DMS53 treated with DMSO at 0.1 percent for 48 hours (cell line): Measurements from ENCODE around the gene PDE6B.
A peak's percentile ranks its signal among the peaks of the same experiment; 100 is the strongest.
"Not testable (repeated sequence)": the region's sequence is repeated elsewhere in the genome, so short reads cannot be mapped to it uniquely, and the experiment has no call there.

Experiments used
- DNase-seq: peaks from one replicate; lab custom pipeline; 2025; ENCODE audit not compliant: unreplicated experiment; lab: John Stamatoyannopoulos, UW

The PDE6B gene

GRCh38 chr4:668219-668618 lies 42.8 kb downstream of the PDE6B start:
- not testable (repeated sequence) for DNase-seq

- DNase-seq = not testable (repeated sequence)
These were observed 44.6 kb downstream of the PDE6B start for GRCh38 chr4:669806-670559.

GRCh38 chr4:671769-672168 lies 46.4 kb downstream of the PDE6B start:
- DNase-seq = no peak

GRCh38 chr4:673349-674091 lies 48.1 kb downstream of the PDE6B start:
- DNase-seq = no peak

- DNase-seq = peak; percentile 98
These were observed 49.0 kb downstream of the PDE6B start, which contains the start of the genes ATP5ME and MYL5 for GRCh38 chr4:674172-675035. Gene ATP5ME (minus strand): TSS chr4:674276. CDS start chr4:674247, 29 bp downstream. Gene MYL5 (plus strand): TSS chr4:674542. CDS start chr4:678027, 3,485 bp downstream.

- DNase-seq = no peak
These were observed 49.9 kb downstream of the PDE6B start for GRCh38 chr4:675036-675882.

GRCh38 chr4:675980-676870 lies 50.9 kb downstream of the PDE6B start:
- DNase-seq = no peak

- DNase-seq = no peak
These were observed 51.5 kb downstream of the PDE6B start for GRCh38 chr4:676871-677235.

GRCh38 chr4:677431-678293 lies 52.3 kb downstream of the PDE6B start:
- peak; percentile 80 for DNase-seq

- no peak for DNase-seq
These were observed 53.1 kb downstream of the PDE6B start for GRCh38 chr4:678331-679103.

- DNase-seq = no peak
These were observed 53.7 kb downstream of the PDE6B start for GRCh38 chr4:679104-679481.

GRCh38 chr4:679629-680028 lies 54.3 kb downstream of the PDE6B start:
- no peak for DNase-seq

- no peak for DNase-seq
These were observed 54.7 kb downstream of the PDE6B start for GRCh38 chr4:680091-680490.

- peak; percentile 29 for DNase-seq
These were observed 55.2 kb downstream of the PDE6B start for GRCh38 chr4:680551-680927.

GRCh38 chr4:680928-681645 lies 55.7 kb downstream of the PDE6B start:
- peak; percentile 66 for DNase-seq

- peak; percentile 80 for DNase-seq
These were observed 56.5 kb downstream of the PDE6B start for GRCh38 chr4:681736-682451.
